CD4-positive, alpha-beta T cell treated with Interleukin-4 for 1 hour (primary cell): ENCODE results near the gene ZNF784.
A peak's percentile ranks its signal among the peaks of the same experiment; 100 is the strongest.

Experiments
- DNase-seq, 2 donors: peaks; one replicate each; pipeline ENCODE4 v3.0.0-alpha.2; 2020 to 2022

ZNF784 gene

GRCh38 chr19:55617426-55617825 is 6.9 kb downstream of the ZNF784 start:
- no peak for DNase-seq

- DNase-seq = no peak
Observed at GRCh38 chr19:55616395-55616875, 7.9 kb downstream of the ZNF784 start.

GRCh38 chr19:55615543-55616394 is 8.6 kb downstream of the ZNF784 start:
- no peak for DNase-seq

- no peak for DNase-seq
Observed at GRCh38 chr19:55614711-55615542, 9.4 kb downstream of the ZNF784 start.

GRCh38 chr19:55613930-55614710 is 10.2 kb downstream of the ZNF784 start:
- DNase-seq = no peak

- no peak for DNase-seq
Observed at GRCh38 chr19:55613396-55613795, 11.0 kb downstream of the ZNF784 start.

- DNase-seq = no peak
Observed at GRCh38 chr19:55611983-55612645, 12.3 kb downstream of the ZNF784 start.

- no peak for DNase-seq
Observed at GRCh38 chr19:55611300-55611982, 12.9 kb downstream of the ZNF784 start.

- DNase-seq = no peak
Observed at GRCh38 chr19:55609326-55609725, 15.0 kb downstream of the ZNF784 start.

- no peak for DNase-seq
Observed at GRCh38 chr19:55606817-55607216, 17.5 kb downstream of the ZNF784 start.

- DNase-seq = no peak
Observed at GRCh38 chr19:55606471-55606787, 17.9 kb downstream of the ZNF784 start.

- peak; percentile 72 to 76 for DNase-seq
Observed at GRCh38 chr19:55605637-55606470, 18.5 kb downstream of the ZNF784 start, which contains the start of gene ZNF865. Gene ZNF865, plus strand, starts transcription at chr19:55605647. Its CDS starts 7,972 bp downstream, at chr19:55613619.

- DNase-seq = peak; percentile 98
Observed at GRCh38 chr19:55605207-55605636, 19.1 kb downstream of the ZNF784 start.

- DNase-seq = no peak
Observed at GRCh38 chr19:55603581-55604292, 20.6 kb downstream of the ZNF784 start.

- no peak for DNase-seq
Observed at GRCh38 chr19:55603115-55603514, 21.3 kb downstream of the ZNF784 start.

- no peak for DNase-seq
Observed at GRCh38 chr19:55602104-55603001, 22.0 kb downstream of the ZNF784 start.

GRCh38 chr19:55601084-55601483 is 23.3 kb downstream of the ZNF784 start:
- no peak for DNase-seq

- DNase-seq = no peak
Observed at GRCh38 chr19:55600662-55601028, 23.7 kb downstream of the ZNF784 start.
